WTC11 (cell line): ENCODE results near the gene LRRK2. TPM values are rescaled to one million over a fixed set of nuclear protein-coding genes. Genes with fewer than 3 reads are reported as not detected.

Experiments
- ATAC-seq: fragments of 200-7000 bp; cut with Tn5 transposase; 2 replicates; pipeline ENCODE4 v1.10.0; 2021; ENCODE audit warnings: mild to moderate bottlenecking, moderate library complexity
- CTCF ChIA-PET: fragments of 300-600 bp; sonication (Branson Sonifier 250); formaldehyde crosslinking; loops from one replicate; lab custom pipeline; 2021; ENCODE audit warnings: antibody characterized with exemption; lab: Charles Lee
- POLR2A ChIA-PET: fragments of 350-600 bp; sonication (Branson Sonifier 250); formaldehyde crosslinking; loops from one replicate; lab custom pipeline; 2021; ENCODE audit warnings: antibody characterized with exemption; lab: Charles Lee
- DNase-seq: peaks from one replicate; pipeline ENCODE4 v3.0.0; 2021; ENCODE audit warnings: low spot score
- H3K27ac Mint-ChIP-seq: 2 replicates; pipeline ENCODE4 v1.8.0; 2021; ENCODE audit warnings: mixed read lengths
- H3K27me3 Mint-ChIP-seq: 2 replicates; pipeline ENCODE4 v1.8.0; 2021; ENCODE audit warnings: low read depth, mild to moderate bottlenecking, moderate library complexity, mixed read lengths
- H3K36me3 Mint-ChIP-seq: 2 replicates; pipeline ENCODE4 v1.8.0; 2021; ENCODE audit warnings: mixed read lengths
- H3K4me1 Mint-ChIP-seq: 2 replicates; pipeline ENCODE4 v1.8.0; 2022; ENCODE audit warnings: mixed read lengths
- H3K4me3 Mint-ChIP-seq: 2 replicates; pipeline ENCODE4 v1.8.0; 2021; ENCODE audit warnings: mild to moderate bottlenecking, moderate library complexity, mixed read lengths
- H3K9me3 Mint-ChIP-seq: 2 replicates; pipeline ENCODE4 v1.8.0; 2021; ENCODE audit warnings: mixed read lengths
- ATF1 ChIP-seq: sonication (generic); formaldehyde crosslinking; IDR thresholded peaks from 2 replicates; pipeline ENCODE4 v1.8.1; 2023; ENCODE audit warnings: mild to moderate bottlenecking, moderate library complexity, missing genetic modification reagents
- HMGA2 ChIP-seq: fragments of 250-450 bp; sonication (Bioruptor Pico); IDR thresholded peaks from 2 replicates; pipeline ENCODE4 v1.4.0; 2021; ENCODE audit warnings: mild to moderate bottlenecking, moderate library complexity
- JAZF1 ChIP-seq: fragments of 250-450 bp; sonication (Bioruptor Pico); IDR thresholded peaks from 2 replicates; pipeline ENCODE4 v1.9.0; 2021; ENCODE audit warnings: moderate library complexity, mild to moderate bottlenecking, inconsistent platforms
- KAT7 ChIP-seq: sonication (generic); formaldehyde crosslinking; IDR thresholded peaks from 2 replicates; pipeline ENCODE4 v1.8.1; 2023; ENCODE audit warnings: missing genetic modification reagents, mild to moderate bottlenecking, borderline replicate concordance
- MYBL2 ChIP-seq: sonication (generic); formaldehyde crosslinking; IDR thresholded peaks from 2 replicates; pipeline ENCODE4 v1.8.1; 2023; ENCODE audit warnings: mild to moderate bottlenecking, moderate library complexity, missing genetic modification reagents
- NR3C1 ChIP-seq: sonication (generic); formaldehyde crosslinking; conservative IDR thresholded peaks from 2 replicates; pipeline ENCODE4 v1.8.1; 2023; ENCODE audit warnings: low read depth, mild to moderate bottlenecking, missing genetic modification reagents
- TCF7 ChIP-seq: sonication (generic); formaldehyde crosslinking; IDR thresholded peaks from 2 replicates; pipeline ENCODE4 v1.8.0; 2022; ENCODE audit warnings: mild to moderate bottlenecking, low read depth, missing genetic modification reagents, moderate library complexity
- TP53 ChIP-seq: sonication (generic); formaldehyde crosslinking; IDR thresholded peaks from 2 replicates; pipeline ENCODE4 v1.8.1; 2023; ENCODE audit warnings: mild to moderate bottlenecking, missing genetic modification reagents
- ZBTB43 ChIP-seq: sonication (generic); formaldehyde crosslinking; IDR thresholded peaks from 2 replicates; pipeline ENCODE4 v1.8.1; 2023; ENCODE audit warnings: mild to moderate bottlenecking, missing genetic modification reagents
- ZNF121 ChIP-seq: sonication (generic); formaldehyde crosslinking; IDR thresholded peaks from 2 replicates; pipeline ENCODE4 v1.8.0; 2023; ENCODE audit warnings: missing genetic modification reagents
- ZNF425 ChIP-seq: fragments of 250-450 bp; sonication (Bioruptor Pico); conservative IDR thresholded peaks from 2 replicates; pipeline ENCODE4 v1.9.0; 2021; ENCODE audit warnings: mild to moderate bottlenecking
- ZNF532 ChIP-seq: fragments of 250-450 bp; sonication (Bioruptor Pico); IDR thresholded peaks from 2 replicates; pipeline ENCODE4 v1.9.0; 2021; ENCODE audit warnings: mild to moderate bottlenecking, borderline replicate concordance
- ZNF671 ChIP-seq: fragments of 250-450 bp; sonication (Bioruptor Pico); IDR thresholded peaks from 2 replicates; pipeline ENCODE4 v1.8.0; 2021; ENCODE audit warnings: mild to moderate bottlenecking
- total RNA-seq: library from RNA; stranded (reverse); gene quantifications from 3 replicates; pipeline ENCODE4 v1.2.3, GENCODE V29; 2021
- TF ChIP-seq, protein P1 (sequence below): fragments of 250-450 bp; sonication (Bioruptor Pico); IDR thresholded peaks from 2 replicates; pipeline ENCODE4 v1.8.0; 2021; ENCODE audit warnings: mild to moderate bottlenecking
- TF ChIP-seq, protein P2 (sequence below): sonication (generic); formaldehyde crosslinking; IDR thresholded peaks from 2 replicates; pipeline ENCODE4 v1.8.1; 2023; ENCODE audit warnings: mild to moderate bottlenecking, missing genetic modification reagents, borderline replicate concordance
- TF ChIP-seq, protein P3 (sequence below): sonication (generic); formaldehyde crosslinking; IDR thresholded peaks from 2 replicates; pipeline ENCODE4 v1.8.0; 2022; ENCODE audit warnings: missing genetic modification reagents

LRRK2 gene
- total RNA-seq, 1 experiment from 2014 or later: 0.46 TPM

- TF ChIP-seq ZNF425 (CRISPR knock-in tag) (no peak), TCF7 (CRISPR knock-in tag) (no peak), JAZF1 (CRISPR knock-in tag) (no peak), ATF1 (CRISPR knock-in tag) (no peak), NR3C1 (CRISPR knock-in tag) (no peak)
These were observed 3.9 kb downstream of the LRRK2 start (continued) for GRCh38 chr12:40228727-40229126.

DNA sequence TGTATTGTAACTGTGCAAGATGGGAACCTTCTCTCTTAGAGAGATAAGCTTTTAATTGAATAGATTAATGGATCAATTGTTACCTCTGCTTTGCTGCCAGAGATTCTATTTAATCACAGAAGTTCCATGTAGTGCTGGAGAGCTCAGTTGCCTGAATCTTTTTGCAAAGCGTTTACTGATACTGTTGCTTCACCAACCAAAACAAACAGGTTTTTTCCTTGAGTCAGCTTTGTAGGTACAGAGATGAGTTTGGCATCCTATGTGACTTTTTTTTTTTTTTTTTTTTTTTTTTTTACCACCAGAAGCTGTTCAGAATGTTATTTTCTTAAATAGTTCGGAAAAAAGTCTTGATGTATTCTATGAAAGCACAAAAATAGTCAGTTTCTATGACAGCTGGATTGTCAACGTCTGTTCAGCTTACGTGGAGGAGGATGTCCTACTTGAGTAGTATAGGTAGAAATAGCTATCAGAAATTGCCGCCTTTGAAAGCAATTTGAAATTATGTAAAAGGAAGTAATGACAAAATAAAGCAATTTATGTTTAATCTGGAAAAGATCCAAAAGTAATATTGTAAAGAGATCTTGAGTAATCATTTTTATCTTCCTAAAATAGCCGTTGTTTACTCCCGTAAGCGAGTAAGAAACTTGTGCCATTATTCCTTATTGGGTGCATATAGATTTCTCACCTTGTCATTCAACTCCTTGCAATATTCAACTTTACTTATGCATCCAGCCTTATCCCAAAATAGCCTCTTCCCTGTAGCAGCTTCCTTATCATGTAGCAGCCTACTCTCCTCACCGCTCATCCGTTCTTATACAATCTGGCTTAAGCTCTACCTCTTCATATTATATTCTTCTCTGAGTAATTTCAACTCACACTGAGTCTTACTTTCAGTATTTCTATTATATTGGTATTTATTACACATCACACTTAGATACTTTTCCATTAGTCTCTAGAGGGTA, 5.2 kb downstream of the LRRK2 start:
- DNase-seq (no peak), ATAC-seq (no peak)
- Mint-ChIP-seq H3K9me3 (peaks cover 9% of the 10 kb centered on the region), H3K36me3 (no peaks in the 10 kb centered on the region), H3K27ac (no peak overlapping the region), H3K27me3 (peaks cover 19% of the 10 kb centered on the region), H3K4me1 (peaks cover 16% of the 10 kb centered on the region), H3K4me3 (no peak overlapping the region)
- ChIA-PET POLR2A (interaction anchor here (0.7 kb wide), 1 partner anchor 147 kb away, joined by 7 read pairs; no protein-coding TSS in a partner anchor), CTCF (interaction anchor here (0.6 kb wide), 1 partner anchor 68 kb away, joined by 3 read pairs; no protein-coding TSS in a partner anchor)
- TF ChIP-seq, protein P1, sequence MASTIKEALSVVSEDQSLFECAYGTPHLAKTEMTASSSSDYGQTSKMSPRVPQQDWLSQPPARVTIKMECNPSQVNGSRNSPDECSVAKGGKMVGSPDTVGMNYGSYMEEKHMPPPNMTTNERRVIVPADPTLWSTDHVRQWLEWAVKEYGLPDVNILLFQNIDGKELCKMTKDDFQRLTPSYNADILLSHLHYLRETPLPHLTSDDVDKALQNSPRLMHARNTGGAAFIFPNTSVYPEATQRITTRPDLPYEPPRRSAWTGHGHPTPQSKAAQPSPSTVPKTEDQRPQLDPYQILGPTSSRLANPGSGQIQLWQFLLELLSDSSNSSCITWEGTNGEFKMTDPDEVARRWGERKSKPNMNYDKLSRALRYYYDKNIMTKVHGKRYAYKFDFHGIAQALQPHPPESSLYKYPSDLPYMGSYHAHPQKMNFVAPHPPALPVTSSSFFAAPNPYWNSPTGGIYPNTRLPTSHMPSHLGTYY: no peak
- TF ChIP-seq ZBTB43 (CRISPR knock-in tag) (no peak), ZNF532 (CRISPR knock-in tag) (no peak), HMGA2 (no peak), KAT7 (CRISPR knock-in tag) (no peak), MYBL2 (no peak), ZNF671 (CRISPR knock-in tag) (no peak), TP53 (CRISPR knock-in tag) (no peak), ZNF121 (no peak)
- TF ChIP-seq, protein P2, sequence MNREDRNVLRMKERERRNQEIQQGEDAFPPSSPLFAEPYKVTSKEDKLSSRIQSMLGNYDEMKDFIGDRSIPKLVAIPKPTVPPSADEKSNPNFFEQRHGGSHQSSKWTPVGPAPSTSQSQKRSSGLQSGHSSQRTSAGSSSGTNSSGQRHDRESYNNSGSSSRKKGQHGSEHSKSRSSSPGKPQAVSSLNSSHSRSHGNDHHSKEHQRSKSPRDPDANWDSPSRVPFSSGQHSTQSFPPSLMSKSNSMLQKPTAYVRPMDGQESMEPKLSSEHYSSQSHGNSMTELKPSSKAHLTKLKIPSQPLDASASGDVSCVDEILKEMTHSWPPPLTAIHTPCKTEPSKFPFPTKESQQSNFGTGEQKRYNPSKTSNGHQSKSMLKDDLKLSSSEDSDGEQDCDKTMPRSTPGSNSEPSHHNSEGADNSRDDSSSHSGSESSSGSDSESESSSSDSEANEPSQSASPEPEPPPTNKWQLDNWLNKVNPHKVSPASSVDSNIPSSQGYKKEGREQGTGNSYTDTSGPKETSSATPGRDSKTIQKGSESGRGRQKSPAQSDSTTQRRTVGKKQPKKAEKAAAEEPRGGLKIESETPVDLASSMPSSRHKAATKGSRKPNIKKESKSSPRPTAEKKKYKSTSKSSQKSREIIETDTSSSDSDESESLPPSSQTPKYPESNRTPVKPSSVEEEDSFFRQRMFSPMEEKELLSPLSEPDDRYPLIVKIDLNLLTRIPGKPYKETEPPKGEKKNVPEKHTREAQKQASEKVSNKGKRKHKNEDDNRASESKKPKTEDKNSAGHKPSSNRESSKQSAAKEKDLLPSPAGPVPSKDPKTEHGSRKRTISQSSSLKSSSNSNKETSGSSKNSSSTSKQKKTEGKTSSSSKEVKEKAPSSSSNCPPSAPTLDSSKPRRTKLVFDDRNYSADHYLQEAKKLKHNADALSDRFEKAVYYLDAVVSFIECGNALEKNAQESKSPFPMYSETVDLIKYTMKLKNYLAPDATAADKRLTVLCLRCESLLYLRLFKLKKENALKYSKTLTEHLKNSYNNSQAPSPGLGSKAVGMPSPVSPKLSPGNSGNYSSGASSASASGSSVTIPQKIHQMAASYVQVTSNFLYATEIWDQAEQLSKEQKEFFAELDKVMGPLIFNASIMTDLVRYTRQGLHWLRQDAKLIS (CRISPR knock-in tag): no peak
- TF ChIP-seq, protein P3, sequence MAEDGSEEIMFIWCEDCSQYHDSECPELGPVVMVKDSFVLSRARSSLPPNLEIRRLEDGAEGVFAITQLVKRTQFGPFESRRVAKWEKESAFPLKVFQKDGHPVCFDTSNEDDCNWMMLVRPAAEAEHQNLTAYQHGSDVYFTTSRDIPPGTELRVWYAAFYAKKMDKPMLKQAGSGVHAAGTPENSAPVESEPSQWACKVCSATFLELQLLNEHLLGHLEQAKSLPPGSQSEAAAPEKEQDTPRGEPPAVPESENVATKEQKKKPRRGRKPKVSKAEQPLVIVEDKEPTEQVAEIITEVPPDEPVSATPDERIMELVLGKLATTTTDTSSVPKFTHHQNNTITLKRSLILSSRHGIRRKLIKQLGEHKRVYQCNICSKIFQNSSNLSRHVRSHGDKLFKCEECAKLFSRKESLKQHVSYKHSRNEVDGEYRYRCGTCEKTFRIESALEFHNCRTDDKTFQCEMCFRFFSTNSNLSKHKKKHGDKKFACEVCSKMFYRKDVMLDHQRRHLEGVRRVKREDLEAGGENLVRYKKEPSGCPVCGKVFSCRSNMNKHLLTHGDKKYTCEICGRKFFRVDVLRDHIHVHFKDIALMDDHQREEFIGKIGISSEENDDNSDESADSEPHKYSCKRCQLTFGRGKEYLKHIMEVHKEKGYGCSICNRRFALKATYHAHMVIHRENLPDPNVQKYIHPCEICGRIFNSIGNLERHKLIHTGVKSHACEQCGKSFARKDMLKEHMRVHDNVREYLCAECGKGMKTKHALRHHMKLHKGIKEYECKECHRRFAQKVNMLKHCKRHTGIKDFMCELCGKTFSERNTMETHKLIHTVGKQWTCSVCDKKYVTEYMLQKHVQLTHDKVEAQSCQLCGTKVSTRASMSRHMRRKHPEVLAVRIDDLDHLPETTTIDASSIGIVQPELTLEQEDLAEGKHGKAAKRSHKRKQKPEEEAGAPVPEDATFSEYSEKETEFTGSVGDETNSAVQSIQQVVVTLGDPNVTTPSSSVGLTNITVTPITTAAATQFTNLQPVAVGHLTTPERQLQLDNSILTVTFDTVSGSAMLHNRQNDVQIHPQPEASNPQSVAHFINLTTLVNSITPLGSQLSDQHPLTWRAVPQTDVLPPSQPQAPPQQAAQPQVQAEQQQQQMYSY: no peak
